IMR-90 (cell line): Measurements from ENCODE around the gene PTCD1. TPM values are rescaled to one million over a fixed set of nuclear protein-coding genes. Genes with fewer than 3 reads are reported as not detected.

Source experiments
- ATAC-seq: fragments of 200-7000 bp; cut with Tn5 transposase; 2 replicates; pipeline ENCODE4 v1.9.1; 2020; ENCODE audit warnings: low read depth, mild to moderate bottlenecking, moderate library complexity
- BruUV-seq: library from RNA; stranded (reverse); fragments of 400-500 nt; replicated peaks from 2 replicates; lab custom pipeline; 2021; lab: Mats Ljungman, UMichigan
- CTCF ChIA-PET: fragments of 300-600 bp; formaldehyde crosslinking; extraction: SDS; loops from one replicate; lab custom pipeline; 2021; ENCODE audit warnings: antibody characterized with exemption; lab: Yijun Ruan, JAX
- POLR2A ChIA-PET: fragments of 300-600 bp; sonication (Branson Sonifier 250); formaldehyde crosslinking; loops from one replicate; lab custom pipeline; 2022; ENCODE audit warnings: antibody characterized with exemption; ENCODE audit not compliant: unreplicated experiment; lab: Charles Lee
- DNase-seq: peaks from one replicate; pipeline ENCODE4 v3.0.0; 2013
- H2AFZ ChIP-seq: replicated peaks from 2 replicates; pipeline ENCODE3; 2013; ENCODE audit warnings: low read length, mild to moderate bottlenecking; ENCODE audit not compliant: poor library complexity
- H2AK5ac ChIP-seq: 2 replicates; pipeline ENCODE4 v1.6.1; 2013; ENCODE audit warnings: low read depth, low read length, inconsistent platforms
- H2AK9ac ChIP-seq: replicated peaks from 2 replicates; pipeline ENCODE3; 2013; ENCODE audit warnings: mild to moderate bottlenecking, low read depth, low read length, moderate library complexity; ENCODE audit not compliant: poor library complexity
- H2BK120ac ChIP-seq: 2 replicates; pipeline ENCODE4 v1.6.1; 2013; ENCODE audit warnings: low read depth, low read length, inconsistent platforms
- H2BK15ac ChIP-seq: 3 replicates; pipeline ENCODE4 v1.6.1; 2013; ENCODE audit warnings: low read depth, low read length, inconsistent platforms
- H2BK20ac ChIP-seq: 2 replicates; pipeline ENCODE4 v1.6.1; 2013; ENCODE audit warnings: low read depth, mild to moderate bottlenecking, inconsistent platforms, low read length, moderate library complexity
- H2BK5ac ChIP-seq: 2 replicates; pipeline ENCODE4 v1.6.1; 2013; ENCODE audit warnings: mild to moderate bottlenecking, low read depth, low read length, inconsistent platforms; ENCODE audit not compliant: poor library complexity, severe bottlenecking
- H3K14ac ChIP-seq: replicated peaks from 2 replicates; pipeline ENCODE4 v1.6.1; 2013; ENCODE audit warnings: low read depth, low read length, inconsistent platforms
- H3K18ac ChIP-seq: 2 replicates; pipeline ENCODE4 v1.6.1; 2013; ENCODE audit warnings: low read depth, low read length, control low read depth
- H3K23ac ChIP-seq: 2 replicates; pipeline ENCODE4 v1.6.1; 2013; ENCODE audit warnings: low read depth, low read length, inconsistent platforms
- H3K27ac ChIP-seq: 2 replicates; pipeline ENCODE4 v1.5.1; 2013; ENCODE audit warnings: mild to moderate bottlenecking, control low read depth, low read length; ENCODE audit not compliant: insufficient read depth
- H3K27me3 ChIP-seq: 2 replicates; pipeline ENCODE4 v1.6.1; 2013; ENCODE audit warnings: low read length; ENCODE audit not compliant: control insufficient read depth, insufficient read depth
- H3K36me3 ChIP-seq: 2 replicates; pipeline ENCODE4 v1.6.1; 2013; ENCODE audit warnings: low read length, mixed read lengths; ENCODE audit not compliant: control insufficient read depth, insufficient read depth
- H3K4ac ChIP-seq: 2 replicates; pipeline ENCODE4 v1.6.1; 2013; ENCODE audit warnings: low read depth, low read length, inconsistent platforms
- H3K4me1 ChIP-seq: 2 replicates; pipeline ENCODE4 v1.6.1; 2013; ENCODE audit warnings: low read length, mixed read lengths; ENCODE audit not compliant: control insufficient read depth, insufficient read depth
- H3K4me2 ChIP-seq: 2 replicates; pipeline ENCODE4 v1.6.1; 2013; ENCODE audit warnings: low read depth, mild to moderate bottlenecking, control low read depth, low read length, moderate library complexity
- H3K4me3 ChIP-seq: 2 replicates; pipeline ENCODE4 v1.5.1; 2013; ENCODE audit warnings: low read depth, mild to moderate bottlenecking, control low read depth, low read length, moderate library complexity; ENCODE audit not compliant: insufficient read depth
- H3K56ac ChIP-seq: 2 replicates; pipeline ENCODE4 v1.6.1; 2013; ENCODE audit warnings: low read length, inconsistent platforms; ENCODE audit not compliant: insufficient read depth; ENCODE audit errors: extremely low read depth
- H3K79me1 ChIP-seq, 2 experiments: 2 replicates each; pipeline ENCODE4 v1.6.1; 2013; ENCODE audit warnings: low read length in 2 of 2, inconsistent platforms in 1 of 2, low read depth in 1 of 2
- H3K9ac ChIP-seq: 2 replicates; pipeline ENCODE4 v1.6.1; 2013; ENCODE audit warnings: low read depth, low read length, control low read depth
- H3K9me1 ChIP-seq: 2 replicates; pipeline ENCODE4 v1.6.1; 2013; ENCODE audit warnings: low read length, inconsistent platforms; ENCODE audit not compliant: insufficient read depth
- H3K9me3 ChIP-seq: 2 replicates; pipeline ENCODE4 v1.6.1; 2013; ENCODE audit warnings: low read length; ENCODE audit not compliant: control insufficient read depth, insufficient read depth
- H4K20me1 ChIP-seq: 2 replicates; pipeline ENCODE4 v1.6.1; 2013; ENCODE audit warnings: low read length, inconsistent platforms; ENCODE audit not compliant: insufficient read depth
- H4K5ac ChIP-seq: 2 replicates; pipeline ENCODE4 v1.6.1; 2013; ENCODE audit warnings: mild to moderate bottlenecking, low read depth, low read length, control low read depth
- H4K8ac ChIP-seq, 2 experiments: 2 replicates each; pipeline ENCODE4 v1.6.1; 2013; ENCODE audit warnings: low read depth in 2 of 2, low read length in 2 of 2, control low read depth in 1 of 2, inconsistent platforms in 1 of 2
- H4K91ac ChIP-seq: 2 replicates; pipeline ENCODE4 v1.6.1; 2013; ENCODE audit warnings: low read depth, low read length, inconsistent platforms; ENCODE audit not compliant: insufficient read depth
- CEBPB ChIP-seq: IDR thresholded peaks from 2 replicates; pipeline ENCODE4 v1.6.1; 2012; ENCODE audit warnings: low read depth, low read length, improper control_type of control experiment
- CHD1 ChIP-seq: IDR thresholded peaks from 2 replicates; pipeline ENCODE4 v1.6.1; 2012; ENCODE audit warnings: low read depth, low read length, improper control_type of control experiment
- MAFK ChIP-seq: IDR thresholded peaks from 2 replicates; pipeline ENCODE4 v1.6.1; 2012; ENCODE audit warnings: low read depth, low read length, improper control_type of control experiment
- MXI1 ChIP-seq: IDR thresholded peaks from 2 replicates; pipeline ENCODE4 v1.6.1; 2012; ENCODE audit warnings: low read depth, mild to moderate bottlenecking, low read length, moderate library complexity, borderline replicate concordance
- RAD21 ChIP-seq: IDR thresholded peaks from 2 replicates; pipeline ENCODE4 v1.6.1; 2012; ENCODE audit warnings: low read length, improper control_type of control experiment
- RFX5 ChIP-seq: IDR thresholded peaks from 2 replicates; pipeline ENCODE4 v1.8.0; 2012; ENCODE audit warnings: low read depth, mild to moderate bottlenecking, low read length, moderate library complexity
- SMC3 ChIP-seq: fragments of 150-350 bp; IDR thresholded peaks from 2 replicates; pipeline ENCODE4 v1.6.1; 2016; ENCODE audit warnings: low read depth, mild to moderate bottlenecking, antibody characterized with exemption, low read length, moderate library complexity
- WGBS, 2 experiments: methylation state at CpG; one replicate each; pipeline versions ENCODE4 v1.1.5 to v1.1.7; 2013; ENCODE audit warnings: missing lambda C conversion rate in 2 of 2; ENCODE audit not compliant: insufficient read length in 1 of 2; ENCODE audit errors: extremely low coverage in 2 of 2; 5-methylcytosine and 5-hydroxymethylcytosine counted together
- dilution Hi-C: fragments of 300-500 bp; cut with HindIII; formaldehyde crosslinking; loops from one replicate; pipeline ENCODE4 v1.14.3; 2018; ENCODE audit warnings: low sequenced_read_pairs; ENCODE audit not compliant: unreplicated experiment
- in situ Hi-C: fragments of 300-500 bp; cut with MboI; formaldehyde crosslinking; loops from 3 replicates; pipeline ENCODE4 v1.14.3; 2019; ENCODE audit warnings: low sequenced_read_pairs, inconsistent platforms, mixed read lengths
- intact Hi-C: fragments of 100-400 bp; cut with micrococcal nuclease; formaldehyde crosslinking; loops from 2 replicates; pipeline ENCODE4 v1.10.0; 2022
- polyA plus RNA-seq, 3 experiments: library from polyadenylated mRNA; depleted of rRNA; stranded (reverse); fragments of >200 nt; gene quantifications; 2 replicates each; pipeline ENCODE4 v1.2.3, GENCODE V29; 2012; ENCODE audit warnings: low replicate concordance in 1 of 3
- total RNA-seq: library from RNA; depleted of rRNA; stranded (reverse); fragments of >200 nt; gene quantifications from 2 replicates; pipeline ENCODE4 v1.2.3, GENCODE V29; 2012
- TF ChIP-seq, protein P1 (sequence below): fragments of 150-350 bp; IDR thresholded peaks from 2 replicates; pipeline ENCODE4 v1.6.1; 2017; ENCODE audit warnings: mild to moderate bottlenecking, antibody characterized with exemption, low read length, low read depth
- TF ChIP-seq, protein P2 (sequence below): conservative IDR thresholded peaks from 2 replicates; pipeline ENCODE4 v1.5.1; 2012; ENCODE audit warnings: mild to moderate bottlenecking, low read depth, low read length, improper control_type of control experiment
- TF ChIP-seq, protein P3 (sequence below): fragments of 150-350 bp; IDR thresholded peaks from 2 replicates; pipeline ENCODE4 v1.6.1; 2016; ENCODE audit warnings: low read depth, mild to moderate bottlenecking, low read length, moderate library complexity, borderline replicate concordance

The PTCD1 gene
- total and polyA plus RNA-seq, 2 of the 4 experiments (the other 2 are of a cell fraction), result 2.2 to 4.0 TPM

DNA sequence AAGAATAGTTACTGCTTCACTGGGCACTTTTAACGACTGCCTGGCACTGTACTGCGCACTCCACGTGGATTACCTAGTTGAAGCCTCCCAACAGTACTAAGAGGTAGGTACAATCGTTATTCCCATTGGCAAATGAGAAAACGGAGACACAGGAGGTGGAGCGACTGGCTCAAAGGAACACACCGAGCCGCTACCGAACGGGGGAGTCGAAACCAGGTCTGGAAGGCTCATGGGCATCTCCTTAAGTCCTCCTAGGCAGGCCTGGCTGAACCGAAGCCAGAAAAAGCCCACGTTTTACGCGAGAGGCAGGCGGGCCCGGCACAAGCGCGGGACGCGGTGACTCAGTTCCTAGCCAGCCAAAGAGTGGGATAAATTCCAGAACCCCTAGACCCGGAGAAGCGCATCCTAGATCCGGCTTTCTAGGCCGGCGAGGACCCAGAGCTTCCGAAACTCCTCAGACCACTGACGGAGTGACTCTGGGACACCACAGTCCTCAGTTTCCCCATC is 30.7 kb downstream of the PTCD1 start (continued):
- TF ChIP-seq SMC3, result no peak

DNA sequence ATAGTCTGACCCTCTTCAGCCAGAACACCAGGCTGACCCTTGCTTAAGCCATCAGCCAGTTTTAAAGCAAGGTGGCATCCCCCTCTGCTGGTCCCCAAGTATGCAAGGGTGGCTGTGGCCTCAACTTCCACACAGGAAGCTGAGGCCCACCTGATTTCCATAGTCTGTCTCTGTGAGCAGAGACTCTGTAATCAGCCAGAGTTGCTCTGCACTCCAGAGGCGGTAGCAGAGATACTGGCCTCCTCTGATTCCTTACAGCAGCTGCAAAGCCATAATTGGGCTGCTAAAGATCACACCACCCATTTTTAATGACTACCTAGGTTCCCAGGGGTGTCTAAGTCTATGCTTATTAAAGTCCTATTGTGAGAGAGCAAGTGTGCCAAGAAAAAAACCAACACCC is 32.0 kb downstream of the PTCD1 start:
- H3K36me3 ChIP-seq, result peaks cover 33% of the 10 kb centered on the region
- H2AK9ac ChIP-seq, result no peak overlapping the region
- peaks cover 62% of the 10 kb centered on the region for H4K20me1 ChIP-seq
- no peak overlapping the region for H2AFZ ChIP-seq
- POLR2A ChIA-PET, result no interaction called here
- no peak overlapping the region for H4K91ac ChIP-seq
- H3K4me1 ChIP-seq, result peaks cover 8% of the 10 kb centered on the region; the same call in 1 of the 2 replicates
- H4K8ac ChIP-seq, result no peak overlapping the region
- H3K4ac ChIP-seq, result no peak overlapping the region
- no peak overlapping the region for H3K27ac ChIP-seq
- peaks cover 12% of the 10 kb centered on the region for H3K9me1 ChIP-seq
- no peak overlapping the region for H2BK120ac ChIP-seq
- peaks cover 22 to 70% of the 10 kb centered on the region in 2 experiments for H3K79me1 ChIP-seq
- H2AK5ac ChIP-seq, result no peak overlapping the region
- TF ChIP-seq RFX5 (no peak), MXI1 (no peak), RAD21 (no peak), SMC3 (no peak), CEBPB (no peak), CHD1 (no peak), MAFK (no peak)
- TF ChIP-seq, protein P1, sequence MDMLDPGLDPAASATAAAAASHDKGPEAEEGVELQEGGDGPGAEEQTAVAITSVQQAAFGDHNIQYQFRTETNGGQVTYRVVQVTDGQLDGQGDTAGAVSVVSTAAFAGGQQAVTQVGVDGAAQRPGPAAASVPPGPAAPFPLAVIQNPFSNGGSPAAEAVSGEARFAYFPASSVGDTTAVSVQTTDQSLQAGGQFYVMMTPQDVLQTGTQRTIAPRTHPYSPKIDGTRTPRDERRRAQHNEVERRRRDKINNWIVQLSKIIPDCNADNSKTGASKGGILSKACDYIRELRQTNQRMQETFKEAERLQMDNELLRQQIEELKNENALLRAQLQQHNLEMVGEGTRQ, result no peak
- TF ChIP-seq, protein P2, sequence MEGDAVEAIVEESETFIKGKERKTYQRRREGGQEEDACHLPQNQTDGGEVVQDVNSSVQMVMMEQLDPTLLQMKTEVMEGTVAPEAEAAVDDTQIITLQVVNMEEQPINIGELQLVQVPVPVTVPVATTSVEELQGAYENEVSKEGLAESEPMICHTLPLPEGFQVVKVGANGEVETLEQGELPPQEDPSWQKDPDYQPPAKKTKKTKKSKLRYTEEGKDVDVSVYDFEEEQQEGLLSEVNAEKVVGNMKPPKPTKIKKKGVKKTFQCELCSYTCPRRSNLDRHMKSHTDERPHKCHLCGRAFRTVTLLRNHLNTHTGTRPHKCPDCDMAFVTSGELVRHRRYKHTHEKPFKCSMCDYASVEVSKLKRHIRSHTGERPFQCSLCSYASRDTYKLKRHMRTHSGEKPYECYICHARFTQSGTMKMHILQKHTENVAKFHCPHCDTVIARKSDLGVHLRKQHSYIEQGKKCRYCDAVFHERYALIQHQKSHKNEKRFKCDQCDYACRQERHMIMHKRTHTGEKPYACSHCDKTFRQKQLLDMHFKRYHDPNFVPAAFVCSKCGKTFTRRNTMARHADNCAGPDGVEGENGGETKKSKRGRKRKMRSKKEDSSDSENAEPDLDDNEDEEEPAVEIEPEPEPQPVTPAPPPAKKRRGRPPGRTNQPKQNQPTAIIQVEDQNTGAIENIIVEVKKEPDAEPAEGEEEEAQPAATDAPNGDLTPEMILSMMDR, result no peak
- TF ChIP-seq, protein P3, sequence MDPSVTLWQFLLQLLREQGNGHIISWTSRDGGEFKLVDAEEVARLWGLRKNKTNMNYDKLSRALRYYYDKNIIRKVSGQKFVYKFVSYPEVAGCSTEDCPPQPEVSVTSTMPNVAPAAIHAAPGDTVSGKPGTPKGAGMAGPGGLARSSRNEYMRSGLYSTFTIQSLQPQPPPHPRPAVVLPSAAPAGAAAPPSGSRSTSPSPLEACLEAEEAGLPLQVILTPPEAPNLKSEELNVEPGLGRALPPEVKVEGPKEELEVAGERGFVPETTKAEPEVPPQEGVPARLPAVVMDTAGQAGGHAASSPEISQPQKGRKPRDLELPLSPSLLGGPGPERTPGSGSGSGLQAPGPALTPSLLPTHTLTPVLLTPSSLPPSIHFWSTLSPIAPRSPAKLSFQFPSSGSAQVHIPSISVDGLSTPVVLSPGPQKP, result no peak
- DNase-seq (no peak), ATAC-seq (no peak)
- no peak overlapping the region for H2BK15ac ChIP-seq
- H4K5ac ChIP-seq, result no peak overlapping the region
- no TSS peak for BruUV-seq
- H3K4me3 ChIP-seq, result no peak overlapping the region
- dilution Hi-C loops (no loop called here), intact Hi-C loops (no loop called here), in situ Hi-C loops (no loop called here)
- CTCF ChIA-PET, result no interaction called here
- H2BK5ac ChIP-seq, result no peak overlapping the region
- H2BK20ac ChIP-seq, result no peak overlapping the region
- H3K14ac ChIP-seq, result no peak overlapping the region
- no peak overlapping the region for H3K18ac ChIP-seq
- peak overlapping the region; percentile 53; the same call in 1 of the 2 replicates for H3K23ac ChIP-seq
- H3K9ac ChIP-seq, result no peak overlapping the region
- no peaks in the 10 kb centered on the region for H3K9me3 ChIP-seq
- no peaks in the 10 kb centered on the region for H3K27me3 ChIP-seq
- no CpG with 5 or more reads among the region's 1 CpG for WGBS, 2 experiments
- no peak overlapping the region for H3K56ac ChIP-seq
- H3K4me2 ChIP-seq, result no peak overlapping the region; the same call in 1 of the 2 replicates
